Medulla oblongata (tissue), 1 donor: ENCODE data around the gene SPRY1.

Experiments
- DNase-seq: peaks from one replicate; pipeline ENCODE4 v3.0.0-alpha.2; 2015; ENCODE audit errors: extremely low spot score

Gene SPRY1

DNA sequence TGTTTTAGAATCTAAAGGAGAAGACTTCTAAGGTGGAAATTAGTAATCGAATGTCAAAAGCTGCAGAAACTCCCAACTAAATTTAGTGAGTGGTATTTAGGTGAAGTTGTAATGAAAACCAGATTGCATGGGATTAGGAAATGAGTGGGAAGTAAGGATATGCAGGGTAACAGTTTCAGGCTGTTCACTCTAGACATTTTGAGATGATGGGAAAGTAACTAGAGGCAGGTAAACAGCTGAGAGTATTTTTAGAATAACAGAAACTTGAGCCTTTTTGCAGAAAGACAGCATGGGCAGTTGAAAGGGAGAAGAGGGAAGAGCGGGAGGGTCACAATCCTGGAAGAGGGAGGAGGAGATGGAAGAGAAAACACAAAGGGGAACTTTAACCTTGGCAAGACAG is 12.7 kb downstream of the SPRY1 start:
- DNase-seq: no peak

DNA sequence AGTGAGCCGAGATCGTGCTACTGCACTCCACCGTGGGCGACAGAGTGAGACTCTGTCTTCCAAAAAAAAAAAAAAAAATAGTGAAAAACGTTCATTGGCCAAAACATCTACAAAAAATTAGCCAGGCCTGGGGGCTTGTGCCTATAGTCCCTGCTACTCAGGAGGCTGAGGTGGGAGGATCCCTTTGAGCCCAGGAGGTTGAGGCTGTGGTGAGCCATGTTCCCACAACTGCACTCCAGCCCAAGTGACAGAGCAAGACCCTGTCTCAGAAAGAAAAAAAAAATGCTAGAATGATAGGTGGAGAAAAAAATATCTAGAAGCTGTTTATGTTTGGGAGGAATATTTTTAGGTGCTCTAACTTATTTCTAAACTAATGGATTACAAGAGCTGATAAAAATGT is 14.9 kb downstream of the SPRY1 start:
- DNase-seq: no peak

- no peak for DNase-seq
Observed at GRCh38 chr4:123412091-123412505, 15.5 kb downstream of the SPRY1 start.

GRCh38 chr4:123412700-123413512 is 16.3 kb downstream of the SPRY1 start:
- DNase-seq: no peak

GRCh38 chr4:123415576-123415975 is 19.0 kb downstream of the SPRY1 start:
- no peak for DNase-seq

DNA sequence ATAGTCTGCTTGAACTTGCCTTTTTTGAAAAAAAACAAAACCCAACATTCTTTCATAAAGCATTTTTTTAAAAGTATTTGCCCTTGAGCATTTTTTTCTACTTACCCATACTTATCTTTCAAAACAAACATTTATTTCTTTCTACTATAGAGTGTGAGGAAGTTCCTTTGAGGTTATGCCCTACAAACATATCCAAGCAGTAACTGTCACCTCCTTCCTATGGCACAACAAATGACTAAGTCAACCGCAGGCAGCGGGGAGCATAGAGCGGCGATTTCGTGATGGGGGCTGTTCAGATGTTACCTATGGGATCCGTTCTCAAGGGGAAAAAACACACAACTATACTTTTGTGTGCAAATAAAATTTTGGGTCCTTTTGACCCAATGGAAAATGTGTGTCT is 19.4 kb downstream of the SPRY1 start:
- no peak for DNase-seq

GRCh38 chr4:123417813-123418212 is 21.2 kb downstream of the SPRY1 start:
- DNase-seq: no peak

GRCh38 chr4:123418351-123418931 is 21.8 kb downstream of the SPRY1 start:
- peak; percentile 46 for DNase-seq

GRCh38 chr4:123419885-123420755 is 23.5 kb downstream of the SPRY1 start:
- no peak for DNase-seq

- no peak for DNase-seq
Observed at GRCh38 chr4:123421227-123421936, 24.8 kb downstream of the SPRY1 start.

DNA sequence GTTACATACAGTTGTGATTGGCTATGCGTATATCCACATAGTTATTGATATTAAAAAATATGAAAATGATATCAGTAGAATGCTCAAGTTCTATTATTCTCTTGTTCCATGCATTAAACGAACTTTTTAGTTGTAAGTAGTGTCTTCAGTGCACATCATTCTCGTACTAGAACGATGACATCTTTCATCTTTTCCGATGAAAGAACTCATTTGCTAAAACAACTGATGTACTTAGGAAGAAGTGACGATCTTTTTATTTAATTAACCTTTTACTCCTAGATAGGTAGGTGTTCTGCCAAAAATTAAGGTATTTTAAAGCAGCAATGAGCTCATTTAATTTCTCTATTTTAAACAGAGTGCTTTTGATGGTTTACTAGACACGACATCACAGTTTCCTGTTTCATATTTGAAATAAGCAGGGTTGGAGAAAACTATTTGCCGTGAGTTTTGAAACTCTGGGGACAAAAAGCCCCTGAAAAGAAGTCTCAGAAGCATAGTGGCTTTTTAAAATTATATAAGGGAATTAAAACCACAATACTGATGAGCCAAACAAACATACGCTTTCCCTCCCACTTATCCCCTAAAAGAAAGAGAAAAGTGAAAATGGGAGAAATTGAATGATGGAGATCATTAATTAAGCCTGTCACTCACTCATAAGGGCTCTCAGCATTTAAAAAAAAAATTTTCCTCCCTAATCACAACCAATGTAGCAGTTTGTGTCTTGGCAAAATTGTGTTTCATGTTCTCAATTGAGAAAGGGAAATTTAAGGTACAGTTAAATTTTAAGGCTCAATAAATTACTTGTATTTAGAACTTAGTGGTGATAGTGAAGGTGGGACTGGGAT is 25.6 kb downstream of the SPRY1 start:
- DNase-seq: no peak

DNA sequence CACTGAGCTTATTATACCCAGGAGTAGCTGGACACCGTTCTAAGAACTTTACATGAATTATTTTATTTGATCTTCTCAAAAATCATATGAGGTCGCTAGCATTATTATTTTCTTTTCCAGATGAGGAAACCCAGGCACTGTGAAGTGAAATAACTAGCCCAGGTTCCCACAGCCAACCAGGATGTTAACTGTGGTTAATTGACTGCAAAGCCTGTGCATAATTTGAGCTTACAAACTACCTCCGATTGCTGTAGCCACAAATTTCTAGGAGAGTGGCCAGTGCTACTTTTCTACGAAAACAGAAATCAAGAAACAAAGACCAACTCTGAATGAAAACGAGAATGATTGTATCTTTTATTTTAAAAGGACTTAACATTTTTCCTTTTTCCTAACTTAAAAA is 27.2 kb downstream of the SPRY1 start:
- DNase-seq: no peak

- DNase-seq: no peak
Observed at GRCh38 chr4:123427951-123428350, 31.4 kb downstream of the SPRY1 start.

- DNase-seq: no peak
Observed at GRCh38 chr4:123430031-123430430, 33.4 kb downstream of the SPRY1 start.

- no peak for DNase-seq
Observed at GRCh38 chr4:123430501-123430900, 33.9 kb downstream of the SPRY1 start.

GRCh38 chr4:123433573-123433972 is 37.0 kb downstream of the SPRY1 start:
- DNase-seq: no peak

GRCh38 chr4:123433976-123434375 is 37.4 kb downstream of the SPRY1 start:
- no peak for DNase-seq

GRCh38 chr4:123435246-123436113 is 38.9 kb downstream of the SPRY1 start:
- DNase-seq: no peak

- DNase-seq: no peak
Observed at GRCh38 chr4:123438031-123438430, 41.4 kb downstream of the SPRY1 start.
